Measurements from ENCODE around the gene PTPN4.

The PTPN4 gene

GRCh38 chr2:119810049-119810630 lies 50.4 kb downstream of the PTPN4 start:
- Histone ChIP-seq H3K9me3 (no peaks in the 10 kb centered on the region), H3K4me3 (ENCODE audit: low read depth, low read length) (no peak overlapping the region), H3K36me3 (no peaks in the 10 kb centered on the region), H3K4me1 (no peaks in the 10 kb centered on the region), H3K27me3 (no peaks in the 10 kb centered on the region)
- no peak for TF ChIP-seq CTCF (IDR thresholded peaks at IDR 0.05; ENCODE audit: low read depth, low read length)
- no peak for DNase-seq

- Histone ChIP-seq H3K9me3 (no peaks in the 10 kb centered on the region), H3K27me3 (no peaks in the 10 kb centered on the region), H3K4me3 (ENCODE audit: low read depth, low read length) (no peak overlapping the region), H3K4me1 (no peaks in the 10 kb centered on the region; the same call in 1 of the 2 replicates), H3K36me3 (no peaks in the 10 kb centered on the region)
- no peak for TF ChIP-seq CTCF (IDR thresholded peaks at IDR 0.05; ENCODE audit: low read depth, low read length)
- no peak for DNase-seq
Observed at GRCh38 chr2:119814216-119814615, 54.5 kb downstream of the PTPN4 start.

GRCh38 chr2:119818792-119819191 lies 59.1 kb downstream of the PTPN4 start:
- TF ChIP-seq CTCF (IDR thresholded peaks at IDR 0.05; ENCODE audit: low read depth, low read length), result no peak
- H3K36me3 ChIP-seq, result no peaks in the 10 kb centered on the region
- DNase-seq, result no peak
- no peak overlapping the region for H3K4me3 ChIP-seq (ENCODE audit: low read depth, low read length)
- no peaks in the 10 kb centered on the region for H3K9me3 ChIP-seq
- no peaks in the 10 kb centered on the region; the same call in 1 of the 2 replicates for H3K4me1 ChIP-seq
- H3K27me3 ChIP-seq, result no peaks in the 10 kb centered on the region

GRCh38 chr2:119819846-119820245 lies 60.1 kb downstream of the PTPN4 start:
- H3K36me3 ChIP-seq, result no peaks in the 10 kb centered on the region
- no peak for TF ChIP-seq CTCF (IDR thresholded peaks at IDR 0.05; ENCODE audit: low read depth, low read length)
- no peaks in the 10 kb centered on the region; the same call in 1 of the 2 replicates for H3K4me1 ChIP-seq

GRCh38 chr2:119820275-119820674 lies 60.6 kb downstream of the PTPN4 start:
- Histone ChIP-seq H3K27me3 (no peaks in the 10 kb centered on the region), H3K36me3 (no peaks in the 10 kb centered on the region), H3K9me3 (no peaks in the 10 kb centered on the region), H3K4me1 (no peaks in the 10 kb centered on the region; the same call in 1 of the 2 replicates), H3K4me3 (ENCODE audit: low read depth, low read length) (no peak overlapping the region)
- peak; percentile 89 for DNase-seq
- no peak for TF ChIP-seq CTCF (IDR thresholded peaks at IDR 0.05; ENCODE audit: low read depth, low read length)

More at GRCh38 chr2:119819846-119820245, 60.1 kb downstream of the PTPN4 start:
- Histone ChIP-seq H3K4me3 (ENCODE audit: low read depth, low read length) (no peak overlapping the region), H3K27me3 (no peaks in the 10 kb centered on the region), H3K9me3 (no peaks in the 10 kb centered on the region)
- no peak for DNase-seq

- H3K9me3 ChIP-seq, result no peaks in the 10 kb centered on the region
- H3K36me3 ChIP-seq, result no peaks in the 10 kb centered on the region
- no peak overlapping the region for H3K4me3 ChIP-seq (ENCODE audit: low read depth, low read length)
- H3K4me1 ChIP-seq, result no peaks in the 10 kb centered on the region; the same call in 1 of the 2 replicates
- no peak for DNase-seq
- no peak for TF ChIP-seq CTCF (IDR thresholded peaks at IDR 0.05; ENCODE audit: low read depth, low read length)
- no peaks in the 10 kb centered on the region for H3K27me3 ChIP-seq
Observed at GRCh38 chr2:119821266-119821665, 61.5 kb downstream of the PTPN4 start.

Measured in BE2C (cell line).